Stimulated activated naive CD8-positive, alpha-beta T cell treated with anti-CD3 and anti-CD28 coated beads, Interleukin-15, Interleukin-2, amounts not matched to agents 100 U/mL and 50 U/mL, for 24 hours (primary cell): ENCODE results near the gene CD3D.
"Not testable (repeated sequence)": the region's sequence is repeated elsewhere in the genome, so short reads cannot be mapped to it uniquely, and the experiment has no call there.

Source experiments
- ATAC-seq: fragments of 150-1000 bp; cut with Tn5 transposase; one replicate; pipeline ENCODE4 v1.10.0; 2021
- DNase-seq: peaks from one replicate; pipeline ENCODE4 v3.0.0; 2021

The CD3D gene

GRCh38 chr11:118339281-118339961 is 3.1 kb downstream of the CD3D start:
- ATAC-seq: no peak
- no peak for DNase-seq

- DNase-seq (peak; percentile 88), ATAC-seq (peak; percentile 73)
Measured at GRCh38 chr11:118338637-118339061, 3.9 kb downstream of the CD3D start.

- no peak for ATAC-seq
Measured at GRCh38 chr11:118334745-118335144, 7.8 kb downstream of the CD3D start.

GRCh38 chr11:118328745-118329144 is 13.8 kb downstream of the CD3D start:
- no peak for DNase-seq
- no peak for ATAC-seq

More at GRCh38 chr11:118334745-118335144, 7.8 kb downstream of the CD3D start:
- DNase-seq: no peak

GRCh38 chr11:118325283-118325682 is 17.2 kb downstream of the CD3D start:
- no peak for ATAC-seq
- no peak for DNase-seq

GRCh38 chr11:118322721-118323120 is 19.8 kb downstream of the CD3D start:
- no peak for DNase-seq

GRCh38 chr11:118321386-118322082 is 21.0 kb downstream of the CD3D start:
- ATAC-seq (no peak), DNase-seq (no peak)

More at GRCh38 chr11:118322721-118323120, 19.8 kb downstream of the CD3D start:
- ATAC-seq: no peak

GRCh38 chr11:118320515-118320914 is 22.0 kb downstream of the CD3D start:
- ATAC-seq: no peak

GRCh38 chr11:118319337-118319707 is 23.2 kb downstream of the CD3D start:
- no peak for DNase-seq
- ATAC-seq: no peak

More at GRCh38 chr11:118320515-118320914, 22.0 kb downstream of the CD3D start:
- DNase-seq: no peak

GRCh38 chr11:118318581-118319336 is 23.7 kb downstream of the CD3D start:
- DNase-seq: no peak
- no peak for ATAC-seq

- no peak for ATAC-seq
- no peak for DNase-seq
Measured at GRCh38 chr11:118318124-118318523, 24.4 kb downstream of the CD3D start.

- DNase-seq: no peak
- no peak for ATAC-seq
Measured at GRCh38 chr11:118314988-118315411, 27.5 kb downstream of the CD3D start.

- ATAC-seq (no peak), DNase-seq (no peak)
Measured at GRCh38 chr11:118313242-118313641, 29.3 kb downstream of the CD3D start.

- ATAC-seq (no peak), DNase-seq (no peak)
Measured at GRCh38 chr11:118312328-118312727, 30.2 kb downstream of the CD3D start.

GRCh38 chr11:118311518-118311917 is 31.0 kb downstream of the CD3D start:
- no peak for ATAC-seq
- DNase-seq: no peak

GRCh38 chr11:118310781-118311485 is 31.6 kb downstream of the CD3D start:
- no peak for DNase-seq
- ATAC-seq: no peak

- ATAC-seq: no peak
- no peak for DNase-seq
Measured at GRCh38 chr11:118310271-118310670, 32.2 kb downstream of the CD3D start.

GRCh38 chr11:118308995-118309528 is 33.4 kb downstream of the CD3D start:
- not testable (repeated sequence) for DNase-seq
- peak; percentile 41 for ATAC-seq

GRCh38 chr11:118306556-118306955 is 35.9 kb downstream of the CD3D start:
- ATAC-seq: peak; percentile 72
- peak; percentile 63 for DNase-seq

- DNase-seq: no peak
- no peak for ATAC-seq
Measured at GRCh38 chr11:118305726-118306125, 36.8 kb downstream of the CD3D start.

- peak; percentile 77 for ATAC-seq
- peak; percentile 70 for DNase-seq
Measured at GRCh38 chr11:118304568-118305248, 37.8 kb downstream of the CD3D start, which contains the start of gene CD3E. Gene CD3E, plus strand, starts transcription at chr11:118304730. Its CDS starts 223 bp downstream, at chr11:118304953.
